CD4-positive, alpha-beta T cell treated with Interleukin-10 for 1 hour (primary cell): Measurements from ENCODE around the gene HIVEP3.
A peak's percentile ranks its signal among the peaks of the same experiment; 100 is the strongest.

Experiments used
- DNase-seq: peaks from one replicate; pipeline ENCODE4 v3.0.0-alpha.2; 2020

Gene HIVEP3

GRCh38 chr1:41598325-41598724 lies 320.4 kb downstream of the HIVEP3 start:
- DNase-seq = no peak

- no peak for DNase-seq
Observed at GRCh38 chr1:41592451-41593125, 326.1 kb downstream of the HIVEP3 start.

- no peak for DNase-seq
Observed at GRCh38 chr1:41591891-41592290, 326.8 kb downstream of the HIVEP3 start.

GRCh38 chr1:41590331-41590730 lies 328.4 kb downstream of the HIVEP3 start:
- DNase-seq = no peak

- DNase-seq = no peak
Observed at GRCh38 chr1:41589395-41589794, 329.3 kb downstream of the HIVEP3 start.

GRCh38 chr1:41588334-41588875 lies 330.3 kb downstream of the HIVEP3 start:
- DNase-seq = no peak

GRCh38 chr1:41587791-41588190 lies 330.9 kb downstream of the HIVEP3 start:
- no peak for DNase-seq

- no peak for DNase-seq
Observed at GRCh38 chr1:41586230-41586629, 332.5 kb downstream of the HIVEP3 start.

GRCh38 chr1:41583658-41584547 lies 334.8 kb downstream of the HIVEP3 start:
- no peak for DNase-seq

- DNase-seq = no peak
Observed at GRCh38 chr1:41582851-41583657, 335.7 kb downstream of the HIVEP3 start.

GRCh38 chr1:41582351-41582750 lies 336.4 kb downstream of the HIVEP3 start:
- no peak for DNase-seq

- DNase-seq = no peak
Observed at GRCh38 chr1:41582004-41582325, 336.8 kb downstream of the HIVEP3 start.

- DNase-seq = no peak
Observed at GRCh38 chr1:41581216-41582003, 337.3 kb downstream of the HIVEP3 start.

GRCh38 chr1:41580520-41581172 lies 338.1 kb downstream of the HIVEP3 start:
- DNase-seq = no peak

GRCh38 chr1:41580021-41580420 lies 338.7 kb downstream of the HIVEP3 start:
- no peak for DNase-seq

- DNase-seq = no peak
Observed at GRCh38 chr1:41578712-41579335, 339.9 kb downstream of the HIVEP3 start.

GRCh38 chr1:41576620-41577019 lies 342.1 kb downstream of the HIVEP3 start:
- DNase-seq = no peak

- DNase-seq = no peak
Observed at GRCh38 chr1:41576206-41576605, 342.5 kb downstream of the HIVEP3 start.

- no peak for DNase-seq
Observed at GRCh38 chr1:41574842-41575241, 343.9 kb downstream of the HIVEP3 start.

GRCh38 chr1:41573785-41574713 lies 344.7 kb downstream of the HIVEP3 start:
- peak; percentile 82 for DNase-seq
